Stimulated activated CD4-positive, alpha-beta T cell treated with anti-CD3 and anti-CD28 coated beads, Interleukin-12 subunit alpha, Interleukin-12 subunit beta, amount 100 ng/mL, for 24 hours (primary cell): ENCODE results near the gene GOLGA6C.
"Not testable (repeated sequence)": the region's sequence is repeated elsewhere in the genome, so short reads cannot be mapped to it uniquely, and the experiment has no call there.

ENCODE experiments used
- DNase-seq, 2 experiments: peaks; one replicate each; pipeline ENCODE4 v3.0.0-alpha.2; 2020; ENCODE audit warnings: low read depth in 2 of 2

Gene GOLGA6C

DNA sequence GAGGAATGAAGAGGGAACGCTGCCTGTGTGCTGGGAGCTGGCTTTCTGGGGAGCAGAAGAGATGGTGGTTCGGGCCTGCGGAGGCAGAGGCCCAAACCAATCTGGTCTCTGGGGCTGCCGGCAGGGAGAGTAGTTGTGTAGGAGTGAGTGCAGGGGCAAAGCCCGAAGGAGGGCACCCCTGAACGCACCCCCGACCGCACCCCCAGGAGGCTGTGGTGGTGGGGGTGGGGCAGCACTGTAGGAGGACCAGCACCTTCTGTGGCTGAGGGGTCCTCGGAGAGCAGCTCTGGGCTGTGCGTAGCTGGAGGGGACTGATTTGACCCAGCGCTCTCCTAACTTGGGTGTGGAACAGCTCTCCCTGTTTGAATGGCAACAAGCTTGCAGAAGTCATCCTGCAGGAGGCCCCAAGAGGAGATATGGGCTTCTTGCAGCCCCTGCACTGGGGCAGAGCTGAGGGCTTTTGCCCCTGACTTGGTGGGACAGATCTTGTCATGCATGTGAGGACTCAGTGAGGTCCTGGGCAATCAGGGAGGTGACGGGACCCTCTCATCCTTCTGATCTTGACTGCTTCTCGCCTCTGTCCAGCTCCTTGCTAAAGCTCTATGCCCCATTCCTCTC, 30.4 kb upstream of the GOLGA6C start:
- DNase-seq: no peak

DNA sequence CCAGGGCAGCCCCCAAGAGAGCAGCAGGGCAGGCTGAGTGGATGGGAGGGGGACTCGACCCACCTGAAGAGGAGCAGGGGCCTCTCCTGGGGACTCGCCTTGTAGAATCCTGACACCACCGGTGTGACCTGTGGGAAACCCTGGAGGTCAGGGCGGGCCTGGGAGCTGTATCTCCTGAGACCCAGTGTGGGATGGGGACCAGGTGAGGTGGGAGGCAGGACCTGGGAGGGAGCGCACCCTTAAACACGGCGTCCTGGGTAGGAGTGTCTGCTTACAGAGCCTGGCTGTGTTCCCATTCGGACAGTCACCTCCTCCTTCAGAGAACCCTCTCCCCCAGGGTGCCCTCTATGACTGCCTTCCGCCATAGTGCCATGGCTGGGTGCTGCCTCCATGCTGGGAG, 29.3 kb upstream of the GOLGA6C start:
- no peak for DNase-seq

DNA sequence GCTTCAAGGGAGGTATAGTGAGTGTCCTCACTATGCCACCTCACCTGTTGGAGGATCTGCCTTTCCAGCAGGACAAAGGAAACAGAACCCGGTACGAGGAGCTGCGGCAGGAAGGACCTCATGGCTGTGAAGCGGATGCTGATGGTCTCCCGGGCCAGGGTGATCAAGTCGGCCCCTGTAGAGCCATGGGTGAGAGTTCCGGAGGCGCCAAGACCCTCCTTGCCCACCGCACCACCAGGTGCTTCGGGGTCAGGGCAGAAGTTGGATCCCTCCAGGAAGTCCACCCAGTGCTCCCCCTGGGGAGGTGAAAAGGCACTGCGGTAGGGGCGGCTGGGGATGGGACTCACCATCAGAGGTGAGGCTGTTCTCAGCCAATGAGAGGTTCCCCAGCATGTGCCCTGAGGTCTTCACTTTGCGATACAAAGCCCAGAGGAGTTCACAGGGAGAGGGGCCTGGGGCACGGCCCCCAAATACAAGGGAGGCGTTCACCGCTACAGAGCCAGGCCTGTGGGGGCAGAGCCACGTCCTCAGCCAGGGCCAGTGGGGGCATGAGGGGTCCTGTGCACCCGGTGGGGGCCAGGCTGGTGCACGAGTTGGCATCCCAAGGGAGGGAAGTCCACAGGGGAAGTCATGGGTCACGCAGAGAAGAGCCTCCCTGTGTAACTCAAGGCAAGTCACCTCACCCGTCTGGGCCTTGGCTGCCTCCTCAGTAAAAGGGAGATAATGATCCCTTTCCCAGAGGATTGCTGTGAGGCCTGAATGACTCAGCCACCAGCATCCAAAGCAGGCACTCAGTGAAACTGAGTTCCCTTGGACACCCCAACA, 28.7 kb upstream of the GOLGA6C start:
- DNase-seq: no peak

DNA sequence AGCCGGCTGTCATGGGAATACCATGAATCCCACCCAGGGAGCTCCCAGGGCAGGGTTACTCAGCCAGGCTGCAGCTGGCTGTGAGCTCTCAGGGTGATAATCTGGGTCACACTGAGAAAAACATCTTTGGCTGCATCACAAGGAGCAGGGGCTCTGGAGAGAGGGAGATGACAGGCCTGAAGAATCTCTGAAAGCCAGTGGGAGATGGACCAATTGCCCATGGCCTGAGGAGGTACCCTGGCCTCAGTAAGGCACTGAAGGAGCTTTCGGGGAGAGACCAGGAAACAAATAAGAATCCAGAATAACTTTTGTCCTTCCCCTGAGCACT, 28.2 kb upstream of the GOLGA6C start:
- DNase-seq: no peak

DNA sequence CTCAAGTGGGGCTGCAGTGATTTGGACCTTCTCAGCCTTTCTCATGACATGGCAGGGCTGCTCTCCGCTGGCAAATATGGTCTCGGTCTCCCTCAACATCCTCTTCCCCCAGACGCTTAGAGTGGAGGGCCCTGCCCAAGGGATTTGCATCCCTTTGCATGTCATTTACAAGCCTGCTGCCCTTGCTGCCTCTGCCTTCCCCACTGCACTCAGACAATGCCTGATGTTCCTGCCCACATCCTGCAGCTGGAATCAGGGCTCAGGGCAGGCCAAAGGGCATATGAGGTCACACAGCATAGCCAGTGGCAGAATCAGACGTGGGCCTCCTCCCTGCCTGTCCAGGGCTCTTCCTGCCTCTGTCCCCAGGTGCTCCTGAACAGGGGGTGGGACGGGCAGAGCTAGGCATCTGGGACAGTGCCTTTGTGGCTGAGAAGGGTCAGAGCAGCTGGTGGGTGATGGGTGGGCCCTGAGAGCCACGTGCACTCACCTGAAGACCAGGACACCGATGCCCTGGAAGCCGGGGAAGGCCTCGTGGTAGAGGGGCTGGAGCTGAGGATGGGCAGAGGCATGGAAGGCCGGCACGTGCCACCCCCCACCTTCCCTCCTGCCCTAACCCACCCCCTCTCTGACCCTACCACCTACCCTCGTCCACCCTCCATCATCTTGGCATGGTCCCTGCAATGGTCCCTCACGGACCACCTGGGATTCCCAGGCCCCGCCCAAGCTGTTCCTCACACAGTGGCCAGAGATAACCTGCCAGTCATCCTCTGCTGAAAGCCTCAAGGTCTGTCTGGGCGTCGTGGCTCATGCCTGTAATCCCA, 27.4 kb upstream of the GOLGA6C start:
- no peak for DNase-seq

DNA sequence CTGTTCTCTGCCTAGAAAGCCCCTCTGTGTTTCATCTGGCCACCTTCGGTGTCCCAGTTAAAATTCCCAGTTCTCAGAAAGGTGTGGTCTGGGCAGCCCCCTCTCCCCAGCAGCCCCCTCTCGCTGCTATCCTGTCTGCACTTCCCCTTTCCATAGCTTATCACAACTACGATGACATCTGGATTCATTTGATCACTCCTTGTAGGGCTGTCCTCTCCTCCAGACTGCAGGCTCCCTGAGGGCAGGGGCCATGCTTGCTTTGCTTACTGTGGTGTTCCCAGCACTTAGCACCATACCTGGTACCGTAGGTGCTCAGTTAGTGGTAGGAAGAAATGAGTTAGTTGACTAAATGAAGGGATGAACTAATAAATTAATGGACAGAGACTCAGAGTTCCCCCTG, 26.3 kb upstream of the GOLGA6C start:
- DNase-seq: no peak

DNA sequence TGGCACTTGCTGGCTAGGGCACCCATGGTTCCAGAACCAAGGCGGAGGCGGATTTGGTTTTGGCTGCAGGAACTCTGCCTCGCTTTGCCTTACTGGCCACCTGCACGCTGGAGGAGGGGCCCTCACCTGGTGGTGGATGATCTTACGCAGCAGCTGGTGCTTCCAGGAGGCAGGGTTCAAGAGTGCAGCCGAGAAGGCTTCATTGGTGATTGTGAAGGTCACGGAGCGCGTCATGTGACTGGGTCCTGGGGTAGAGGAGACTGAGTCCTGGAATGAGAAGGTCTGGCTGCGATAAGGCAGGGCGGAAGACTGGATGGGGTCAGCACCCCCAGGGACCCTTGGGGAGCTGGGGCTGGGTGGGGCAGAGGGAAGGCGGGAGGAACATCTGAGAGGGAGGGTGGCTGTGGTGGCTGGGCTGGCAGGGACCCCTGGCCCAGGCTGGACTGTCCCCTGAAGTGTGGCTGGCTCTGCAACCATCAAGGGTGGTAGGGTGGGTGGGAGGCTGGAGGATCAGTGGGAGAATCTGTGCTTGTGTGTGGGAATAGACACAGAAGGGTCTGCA, 25.8 kb upstream of the GOLGA6C start:
- DNase-seq: no peak

DNA sequence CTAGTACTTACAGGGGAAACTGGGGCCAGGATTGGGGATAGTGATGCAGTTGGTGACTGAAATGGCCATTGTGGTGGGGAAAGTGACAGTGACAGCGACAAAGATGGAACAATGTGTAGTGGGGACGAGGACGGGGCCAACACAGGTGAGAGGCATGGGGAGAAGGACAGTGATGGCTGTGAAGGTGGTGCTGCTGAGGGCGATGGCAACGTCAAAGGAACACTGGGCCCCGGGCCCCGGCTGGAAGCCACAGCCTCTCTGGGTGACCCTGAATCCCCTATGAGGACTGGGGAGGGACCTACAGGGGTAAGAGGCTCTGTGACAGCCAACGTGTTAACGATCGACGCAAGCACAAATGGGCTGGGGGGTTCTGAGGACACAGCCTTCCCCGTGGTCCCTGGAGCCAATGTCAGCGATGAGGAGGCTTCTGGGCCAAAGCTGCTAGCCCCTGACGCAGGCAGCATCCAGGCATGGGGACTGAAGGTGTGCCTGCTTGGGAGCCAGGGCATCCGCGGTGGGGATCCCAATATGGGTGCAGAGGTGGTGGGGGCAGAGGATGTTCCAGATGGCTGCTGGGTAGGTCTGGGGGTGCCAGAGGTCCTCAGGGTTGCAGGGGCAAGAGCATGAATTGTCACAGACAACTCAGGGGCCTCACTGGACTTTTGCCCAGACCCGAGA, 25.2 kb upstream of the GOLGA6C start:
- no peak for DNase-seq

DNA sequence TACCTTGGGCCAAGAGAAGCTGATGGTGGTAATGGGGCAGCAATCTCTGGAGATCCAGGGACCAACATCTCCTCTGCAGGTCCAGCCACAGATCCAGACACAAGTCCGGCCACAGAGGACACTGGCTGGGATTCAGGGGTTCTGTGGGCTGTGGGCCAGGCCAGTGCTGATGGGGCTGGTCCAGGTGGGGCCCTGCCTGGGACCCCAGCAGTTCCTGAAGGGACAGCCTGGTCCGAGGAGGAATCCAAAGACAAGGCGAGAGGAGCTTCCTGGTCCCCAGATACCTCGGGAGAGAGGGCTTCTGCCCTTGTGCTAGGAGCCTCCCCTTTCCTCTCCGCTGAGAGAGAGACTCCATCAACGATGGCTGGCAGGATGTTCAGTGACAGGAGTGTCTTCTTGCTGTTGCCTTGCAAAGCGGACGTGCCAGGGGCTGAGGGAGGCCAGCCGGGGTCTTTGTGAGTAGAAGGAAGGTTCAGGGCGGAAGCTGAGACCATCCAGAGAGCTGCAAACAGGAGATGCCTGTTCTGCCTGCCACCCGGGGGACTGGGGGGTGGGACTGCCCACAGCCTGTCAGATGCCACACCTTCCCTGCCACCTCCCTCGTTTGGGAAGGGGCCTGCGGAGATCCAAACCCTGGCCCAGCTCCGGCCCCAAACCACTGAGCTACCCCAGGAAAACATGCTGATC, 24.5 kb upstream of the GOLGA6C start:
- no peak for DNase-seq

DNA sequence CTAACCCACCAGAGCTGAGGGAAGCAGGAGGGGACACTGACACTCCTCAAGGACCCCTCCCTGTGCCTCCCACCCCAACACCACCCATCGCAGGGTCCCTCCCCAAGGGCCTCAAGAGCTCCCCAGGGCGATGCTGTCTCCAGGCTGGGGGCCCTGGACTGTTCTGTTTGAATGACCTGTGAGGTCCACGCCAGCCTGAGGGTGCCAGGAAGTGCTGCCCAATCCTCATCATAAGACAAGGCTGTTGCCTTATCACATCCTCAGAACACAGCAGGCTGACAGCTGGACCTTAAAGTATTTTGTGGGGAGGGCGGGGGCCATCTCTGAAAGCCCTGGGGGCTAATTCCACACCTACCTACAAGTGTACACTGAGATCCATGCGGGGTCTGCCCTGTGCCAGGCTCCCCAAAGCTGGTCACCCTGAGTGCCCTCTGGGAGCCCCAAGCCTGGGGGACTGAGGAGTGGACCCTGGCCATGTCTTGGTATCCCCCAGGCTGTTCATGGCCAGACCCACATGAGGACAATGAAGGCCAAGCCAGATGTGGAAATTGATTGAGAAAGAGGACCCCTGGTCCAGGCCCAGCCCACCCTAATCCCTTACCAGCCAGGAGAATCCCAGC, 23.8 kb upstream of the GOLGA6C start:
- DNase-seq: no peak

DNA sequence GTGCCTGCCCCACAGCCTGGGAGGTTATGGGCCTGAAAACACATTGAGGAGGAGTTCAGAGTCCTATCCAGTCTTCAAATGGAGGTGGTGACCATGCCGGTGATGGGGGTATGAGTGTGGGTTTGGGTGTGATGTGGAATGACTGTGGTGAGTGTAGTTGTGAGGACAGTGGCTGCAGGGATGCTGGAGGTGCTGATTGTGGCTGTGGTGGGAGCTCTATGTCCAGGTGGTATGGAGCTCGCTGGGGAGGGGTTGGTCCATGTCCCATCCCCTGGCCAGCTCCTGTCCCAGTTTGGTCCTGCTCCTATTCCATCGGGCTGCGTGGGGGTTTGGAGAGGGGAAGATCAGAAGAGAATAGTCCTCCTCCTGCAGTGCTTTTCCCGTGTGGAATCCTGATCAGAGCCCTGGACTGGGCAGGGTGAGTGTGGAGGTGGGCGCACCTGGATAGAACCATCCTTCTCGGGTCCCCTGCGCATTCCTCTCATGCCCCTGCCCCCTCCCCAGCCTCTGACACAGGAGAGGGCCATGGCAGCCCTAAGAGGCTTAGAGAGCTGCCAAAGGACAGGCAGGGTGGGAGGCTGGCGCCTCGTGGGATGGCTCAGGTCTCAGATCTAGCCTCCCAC, 23.0 kb upstream of the GOLGA6C start:
- no peak for DNase-seq

DNA sequence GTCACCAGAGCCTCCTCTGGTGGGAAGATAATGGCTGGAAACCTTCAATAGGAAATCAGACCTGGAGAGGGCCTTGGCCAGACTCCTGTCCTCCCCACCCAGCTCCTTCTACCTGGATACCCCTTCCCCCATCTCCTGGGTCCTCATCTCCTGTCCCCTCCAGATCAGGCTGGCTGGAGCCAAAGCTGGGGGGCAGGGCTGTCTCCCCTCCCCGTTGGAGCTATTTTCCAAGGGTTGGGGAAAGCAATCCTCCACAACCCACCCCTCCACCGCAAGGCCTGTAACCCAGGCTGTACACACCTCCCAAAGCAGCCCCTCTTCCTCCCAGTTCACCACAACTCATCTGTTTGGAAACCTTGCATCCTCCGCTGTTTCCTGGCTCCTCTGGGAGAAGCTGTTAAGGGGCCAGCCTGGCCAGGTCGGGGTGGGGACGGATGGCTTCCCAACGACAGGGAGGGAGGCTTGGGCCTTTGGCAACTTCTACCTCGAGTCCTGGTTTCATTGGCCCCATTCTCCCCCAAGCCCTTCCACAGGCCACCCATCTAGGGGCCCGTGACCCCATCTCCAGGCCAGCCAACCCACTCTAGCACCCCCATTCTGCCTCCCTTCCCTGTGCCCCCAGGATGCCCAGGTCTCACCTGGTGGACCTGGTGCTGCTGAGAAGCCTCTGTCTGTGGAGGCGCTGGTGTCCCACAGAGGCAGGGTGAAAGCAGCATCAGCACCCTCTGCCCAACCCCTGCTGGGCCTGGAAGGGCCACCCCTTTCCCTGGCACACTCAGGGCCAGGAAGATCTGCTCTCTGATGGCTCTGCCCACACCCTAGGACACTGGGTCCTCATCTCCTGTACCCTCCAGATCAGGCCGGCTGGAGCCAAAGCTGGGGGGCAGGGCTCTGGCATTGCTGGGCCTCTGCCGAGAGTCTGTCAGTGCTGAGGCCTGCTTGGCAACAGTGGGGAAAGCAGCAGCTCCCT, 22.1 kb upstream of the GOLGA6C start:
- no peak for DNase-seq

DNA sequence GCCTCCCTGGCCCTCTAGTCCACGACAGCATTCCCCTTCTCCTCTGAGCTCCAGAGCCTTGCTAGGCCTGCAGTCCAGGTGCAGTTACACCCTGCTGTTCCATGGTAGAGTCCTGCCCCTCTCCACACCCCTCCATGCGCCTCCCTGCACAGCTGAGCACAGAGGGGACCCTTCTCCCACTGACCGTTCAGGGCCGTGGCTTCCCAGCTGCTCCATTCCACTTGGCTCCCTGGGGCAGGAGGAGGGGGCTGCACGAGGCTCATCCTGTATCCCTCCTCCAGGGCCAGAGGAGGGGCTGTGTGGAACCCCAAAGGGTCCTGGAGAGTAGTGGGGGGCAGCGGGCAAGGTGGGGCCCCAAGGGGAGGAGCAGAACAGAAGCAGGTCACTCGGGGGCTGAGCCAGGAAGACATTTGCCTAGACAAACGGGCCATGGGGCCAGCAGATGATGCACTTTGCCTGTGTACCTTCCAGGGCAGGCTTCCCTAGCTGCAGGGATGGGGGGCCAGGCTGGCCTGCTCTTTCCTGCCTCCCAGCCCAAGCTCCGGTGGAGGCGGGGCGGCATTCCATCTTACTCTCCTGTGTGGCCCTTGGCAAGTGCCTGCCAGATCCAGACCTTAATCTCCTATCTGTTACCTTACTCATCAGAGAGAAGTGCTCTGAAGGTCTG, 20.7 kb upstream of the GOLGA6C start:
- no peak for DNase-seq

DNA sequence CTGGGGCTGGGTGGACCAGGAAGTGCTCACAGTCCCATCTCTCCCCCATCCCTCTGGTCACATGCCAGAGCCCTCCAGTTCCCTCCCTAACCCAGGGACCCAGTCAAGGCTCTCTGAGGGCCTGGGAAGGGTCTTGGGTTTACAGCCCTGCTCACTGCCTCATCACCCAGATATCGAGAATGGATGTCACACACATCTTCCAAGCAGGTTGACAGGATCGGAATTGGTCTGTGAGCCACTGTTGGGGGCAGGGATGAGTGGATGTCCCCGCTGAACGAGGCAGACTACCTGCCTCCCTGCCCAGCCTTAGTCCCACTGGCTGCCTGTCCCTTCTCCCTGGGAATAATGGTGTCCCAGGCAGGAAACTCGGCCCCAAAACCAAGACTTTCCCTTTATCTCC, 20.0 kb upstream of the GOLGA6C start:
- DNase-seq: no peak

DNA sequence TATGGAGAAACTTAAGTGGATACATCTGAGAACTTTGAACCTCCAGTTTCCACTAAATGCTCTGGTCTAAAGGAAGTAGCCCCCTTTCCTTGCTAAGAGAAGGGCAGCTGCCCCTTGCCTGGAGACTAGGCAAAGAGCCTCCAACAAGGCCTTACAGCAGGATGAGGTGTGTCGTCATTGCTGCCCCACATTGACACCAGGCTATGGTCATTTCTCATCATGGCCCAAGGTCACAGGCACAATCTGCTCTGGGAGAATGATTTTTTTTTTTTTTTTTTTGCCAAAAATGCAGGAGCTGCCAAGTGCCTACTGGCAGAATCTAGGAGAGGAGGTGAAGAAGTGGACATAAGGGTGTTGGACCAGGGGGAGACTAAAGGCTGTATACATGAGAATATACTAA, 12.4 kb upstream of the GOLGA6C start:
- not testable (repeated sequence) for DNase-seq

DNA sequence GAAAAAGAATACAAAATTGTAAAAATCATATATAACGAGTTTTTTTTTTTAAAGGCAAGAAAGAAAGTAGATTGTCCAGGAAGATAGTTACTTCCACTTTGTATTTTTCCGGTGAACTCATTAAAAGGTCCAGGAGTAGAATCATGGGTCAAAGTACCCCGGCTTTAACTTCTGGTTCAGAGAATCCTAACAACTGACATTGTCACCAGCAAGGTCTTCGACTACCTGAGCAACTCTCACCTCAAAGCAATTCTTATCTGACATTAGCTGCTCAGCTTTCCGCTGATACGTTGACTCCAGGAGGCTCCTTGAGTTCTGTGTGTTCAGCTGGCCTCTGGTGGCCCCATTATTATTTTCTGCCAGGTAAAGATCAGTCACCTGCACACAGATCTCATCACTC, 9.1 kb upstream of the GOLGA6C start:
- DNase-seq: not testable (repeated sequence)

DNA sequence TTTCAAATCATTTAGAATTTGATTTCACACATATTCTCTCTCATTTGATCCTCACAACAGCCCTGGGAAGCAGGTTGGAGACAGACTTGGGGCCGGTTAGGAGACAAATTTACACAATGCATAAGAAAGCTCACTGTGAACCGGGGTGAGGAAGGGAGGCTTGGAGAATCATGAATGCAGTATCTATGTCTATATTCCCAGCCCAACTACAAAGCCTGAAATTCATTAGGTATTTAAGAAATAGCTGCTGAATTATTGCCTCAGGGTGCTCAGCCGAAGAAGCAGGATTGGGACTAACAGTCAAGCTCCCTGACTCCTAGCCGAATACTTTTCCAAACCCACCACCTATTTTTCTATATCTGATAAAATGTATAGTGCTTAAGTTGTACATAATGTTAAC, 8.4 kb upstream of the GOLGA6C start:
- DNase-seq: no peak

DNA sequence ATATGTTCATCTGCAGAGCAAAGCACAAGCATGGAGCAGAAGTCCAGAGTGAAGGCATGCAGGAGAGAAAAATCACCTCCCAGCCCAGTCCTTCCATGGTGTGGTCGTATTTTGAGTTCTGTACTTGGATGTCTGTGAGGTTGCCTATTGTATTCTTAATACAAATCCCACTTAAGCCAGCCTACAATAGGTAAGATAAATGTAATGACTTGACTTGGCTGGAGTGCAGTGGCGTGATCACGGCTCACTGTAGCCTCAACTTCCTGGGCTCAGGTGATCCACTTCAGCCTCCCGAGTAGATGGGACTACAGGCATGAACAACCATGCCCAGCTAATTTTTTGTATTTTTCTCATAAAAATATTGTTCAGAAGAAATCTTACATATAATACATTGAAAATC, 6.8 kb upstream of the GOLGA6C start:
- DNase-seq: not testable (repeated sequence)

DNA sequence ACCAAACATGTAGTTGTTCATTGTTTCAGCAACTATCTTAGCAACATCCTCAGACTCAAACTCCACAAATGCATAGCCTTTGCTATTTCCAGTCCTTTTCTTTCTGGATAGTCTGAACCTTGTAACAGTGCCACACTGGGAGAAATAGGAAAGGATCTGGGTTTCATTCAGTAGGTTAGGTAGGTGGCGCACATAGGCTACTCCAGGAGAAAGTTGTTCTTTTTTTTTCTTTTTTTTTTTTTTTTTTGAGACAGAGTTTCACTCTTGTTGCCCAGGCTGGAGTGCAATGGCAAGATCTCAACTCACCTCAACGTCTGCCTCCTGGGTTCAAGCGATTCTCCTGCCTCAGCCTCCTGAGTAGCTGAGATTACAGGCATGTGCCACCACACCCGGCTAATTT, 5.8 kb upstream of the GOLGA6C start:
- DNase-seq: not testable (repeated sequence)
